GM23248 (cell line): ENCODE results near the gene ANKRD13B.

Experiments
- EZH2 ChIP-seq: fragments of 200-600 bp; sonication (generic); IDR thresholded peaks from 2 replicates; pipeline ENCODE4 v1.6.1; 2018; ENCODE audit warnings: antibody characterized with exemption, mild to moderate bottlenecking; ENCODE audit not compliant: insufficient read depth, poor library complexity, severe bottlenecking
- EZH2phosphoT487 ChIP-seq: fragments of 200-600 bp; sonication (generic); IDR thresholded peaks from 2 replicates; pipeline ENCODE4 v1.6.1; 2018; ENCODE audit warnings: antibody characterized with exemption, moderate library complexity, mild to moderate bottlenecking, low read depth; ENCODE audit not compliant: insufficient read depth

DNA sequence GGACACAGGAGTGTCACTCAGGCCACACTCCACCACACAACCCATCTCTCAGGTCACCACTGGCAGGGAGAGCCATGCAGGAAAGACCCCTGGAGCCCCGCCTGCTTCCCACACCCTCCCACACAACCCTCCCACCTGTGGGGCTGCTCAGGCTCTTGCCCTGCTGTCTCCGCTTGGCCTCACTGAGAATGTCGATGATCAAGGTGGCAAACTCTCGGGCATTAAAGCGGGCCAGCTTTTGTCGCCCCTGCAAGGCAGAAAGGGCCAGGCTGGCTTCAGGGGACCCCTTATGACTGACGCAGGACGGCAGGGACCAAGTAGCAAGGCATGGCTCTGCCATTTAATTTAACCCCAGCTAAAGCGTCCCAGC lies 15.9 kb upstream of the ANKRD13B start:
- TF ChIP-seq EZH2 (no peak), EZH2phosphoT487 (no peak)
